HEK293 (cell line): Measurements from ENCODE around the gene CCL27.

Source experiments
- CTCF ChIA-PET: fragments of 350-600 bp; formaldehyde crosslinking; extraction: SDS; loops from one replicate; lab custom pipeline; 2021; ENCODE audit warnings: antibody characterized with exemption; lab: Yijun Ruan, JAX
- POLR2A ChIA-PET: fragments of 300-600 bp; formaldehyde crosslinking; extraction: SDS; loops from one replicate; lab custom pipeline; 2020; ENCODE audit warnings: antibody characterized with exemption, inconsistent platforms; lab: Yijun Ruan, JAX
- H3K27ac ChIP-seq: fragments of 200-500 bp; sonication (Bioruptor generic); 2 replicates; pipeline ENCODE4 v1.5.1; 2014; ENCODE audit warnings: low read depth, low read length, control low read depth, inconsistent platforms; ENCODE audit errors: extremely low read depth
- H3K36me3 ChIP-seq, 2 experiments: fragments of 200-500 bp in 1 of 2; sonication (Bioruptor generic) in 1 of 2; 1 replicate in 1 of 2; 2 replicates in 1 of 2; pipeline ENCODE4 v1.5.1; 2014 to 2017; ENCODE audit warnings: inconsistent platforms in 2 of 2, low read length in 2 of 2; ENCODE audit not compliant: control insufficient read depth in 2 of 2, insufficient read depth in 1 of 2
- H3K4me1 ChIP-seq: fragments of 200-500 bp; sonication (Bioruptor generic); 2 replicates; pipeline ENCODE4 v1.5.1; 2014; ENCODE audit warnings: mild to moderate bottlenecking, low read length, inconsistent platforms; ENCODE audit not compliant: control insufficient read depth, insufficient read depth
- H3K4me3 ChIP-seq: 2 replicates; pipeline ENCODE4 v1.5.1; 2011; ENCODE audit warnings: low read depth, mild to moderate bottlenecking, control low read depth, low read length, moderate library complexity
- H3K9me3 ChIP-seq: fragments of 200-500 bp; sonication (Bioruptor generic); 2 replicates; pipeline ENCODE4 v1.5.1; 2014; ENCODE audit warnings: low read depth, low read length, inconsistent platforms; ENCODE audit not compliant: control insufficient read depth, insufficient read depth
- EGR2 ChIP-seq: fragments of 450-650 bp; formaldehyde crosslinking; IDR thresholded peaks from 2 replicates; pipeline ENCODE4 v1.5.1; 2016; ENCODE audit warnings: low read depth, missing biosample characterization, missing genetic modification characterization
- KLF7 ChIP-seq: fragments of 450-650 bp; formaldehyde crosslinking; IDR thresholded peaks from 2 replicates; pipeline ENCODE4 v1.5.1; 2016; ENCODE audit warnings: missing biosample characterization, missing genetic modification characterization, borderline replicate concordance
- SP2 ChIP-seq: fragments of 450-650 bp; formaldehyde crosslinking; IDR thresholded peaks from 2 replicates; pipeline ENCODE4 v1.5.1; 2016; ENCODE audit warnings: missing biosample characterization, missing genetic modification characterization
- WT1 ChIP-seq: fragments of 450-650 bp; formaldehyde crosslinking; IDR thresholded peaks from 2 replicates; pipeline ENCODE4 v1.5.1; 2016; ENCODE audit warnings: missing biosample characterization, missing genetic modification characterization
- ZBTB48 ChIP-seq: fragments of 450-650 bp; formaldehyde crosslinking; IDR thresholded peaks from 2 replicates; pipeline ENCODE4 v1.5.1; 2016; ENCODE audit warnings: missing biosample characterization, missing genetic modification characterization
- ZFP69B ChIP-seq: fragments of 450-650 bp; formaldehyde crosslinking; IDR thresholded peaks from 2 replicates; pipeline ENCODE4 v1.5.1; 2016; ENCODE audit warnings: missing biosample characterization, missing genetic modification characterization
- ZNF2 ChIP-seq: fragments of 450-650 bp; formaldehyde crosslinking; IDR thresholded peaks from 2 replicates; pipeline ENCODE4 v1.5.1; 2016; ENCODE audit warnings: missing biosample characterization, missing genetic modification characterization
- ZNF24 ChIP-seq: fragments of 450-650 bp; formaldehyde crosslinking; IDR thresholded peaks from 2 replicates; pipeline ENCODE4 v1.5.1; 2016; ENCODE audit warnings: missing biosample characterization, missing genetic modification characterization
- ZNF416 ChIP-seq: fragments of 450-650 bp; formaldehyde crosslinking; IDR thresholded peaks from 2 replicates; pipeline ENCODE4 v1.5.1; 2016; ENCODE audit warnings: missing biosample characterization, missing genetic modification characterization
- ZNF585B ChIP-seq: fragments of 450-650 bp; formaldehyde crosslinking; IDR thresholded peaks from 2 replicates; pipeline ENCODE4 v1.5.1; 2016; ENCODE audit warnings: missing biosample characterization, missing genetic modification characterization
- ZNF600 ChIP-seq: fragments of 450-650 bp; formaldehyde crosslinking; IDR thresholded peaks from 2 replicates; pipeline ENCODE4 v1.5.1; 2016; ENCODE audit warnings: missing biosample characterization, missing genetic modification characterization
- ZSCAN30 ChIP-seq: fragments of 450-650 bp; IDR thresholded peaks from 2 replicates; pipeline ENCODE4 v1.5.1; 2018; ENCODE audit warnings: missing biosample characterization, mild to moderate bottlenecking, missing genetic modification characterization, moderate library complexity
- TF ChIP-seq, protein P1 (sequence below): fragments of 450-650 bp; formaldehyde crosslinking; IDR thresholded peaks from 2 replicates; pipeline ENCODE4 v1.5.1; 2016; ENCODE audit warnings: missing biosample characterization, missing genetic modification characterization
- TF ChIP-seq, protein P2 (sequence below): fragments of 450-650 bp; formaldehyde crosslinking; IDR thresholded peaks from 2 replicates; pipeline ENCODE4 v1.5.1; 2016; ENCODE audit warnings: missing biosample characterization, missing genetic modification characterization
- TF ChIP-seq, protein P3 (sequence below): fragments of 450-650 bp; formaldehyde crosslinking; IDR thresholded peaks from 2 replicates; pipeline ENCODE4 v1.5.1; 2016; ENCODE audit warnings: missing biosample characterization, missing genetic modification characterization
- TF ChIP-seq, protein P4 (sequence below): fragments of 450-650 bp; formaldehyde crosslinking; IDR thresholded peaks from 2 replicates; pipeline ENCODE4 v1.5.1; 2016; ENCODE audit warnings: missing biosample characterization, missing genetic modification characterization
- TF ChIP-seq, protein P5 (sequence below): fragments of 450-650 bp; formaldehyde crosslinking; IDR thresholded peaks from 2 replicates; pipeline ENCODE4 v1.5.1; 2016; ENCODE audit warnings: missing biosample characterization, missing genetic modification characterization
- TF ChIP-seq, protein P6 (sequence below): fragments of 450-650 bp; formaldehyde crosslinking; IDR thresholded peaks from 2 replicates; pipeline ENCODE4 v1.5.1; 2016; ENCODE audit warnings: missing biosample characterization, missing genetic modification characterization

CCL27 gene

DNA sequence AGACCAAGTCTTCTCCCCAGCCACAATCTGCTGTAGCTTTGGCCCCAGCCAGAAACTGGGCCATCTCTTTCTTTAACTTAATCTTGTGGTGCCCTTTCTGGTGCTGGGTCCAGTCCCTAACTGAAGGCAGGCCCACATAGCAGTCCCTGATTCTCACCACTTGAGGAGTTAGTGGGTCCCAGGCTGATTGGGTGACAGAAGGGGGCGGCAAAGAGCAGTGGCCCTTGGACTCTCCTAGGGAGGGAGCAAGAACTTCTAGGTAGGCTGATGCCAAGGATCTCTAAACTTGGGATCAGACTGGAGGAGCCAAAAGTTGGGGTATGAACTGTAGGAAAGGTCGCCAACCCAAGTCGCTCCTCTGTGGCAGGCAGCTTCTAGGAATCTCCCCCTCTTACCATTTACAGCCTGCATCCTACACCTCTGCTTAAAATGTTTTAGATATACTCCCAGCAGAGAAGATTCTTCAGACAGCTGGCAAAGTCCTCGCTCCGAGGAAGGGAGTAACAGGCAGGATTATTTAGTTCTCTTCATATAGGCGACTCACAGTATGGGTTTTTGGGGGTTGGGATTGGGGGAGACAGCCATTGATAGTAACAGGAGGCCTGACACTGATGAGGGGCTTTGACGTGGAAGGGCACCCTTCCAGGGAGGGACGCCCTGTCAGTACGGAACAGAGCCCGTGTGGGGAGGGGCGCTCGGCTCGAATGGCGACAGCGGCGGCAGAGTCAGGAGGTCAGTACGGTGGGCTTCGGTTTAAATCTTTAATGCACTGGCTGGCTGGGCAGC, 2.0 kb upstream of the CCL27 start:
- ChIA-PET POLR2A (interaction anchor here (0.7 to 1.6 kb wide), 9 partner anchors 8 to 787 kb away, joined by 3 to 14 read pairs (median 4); partner anchors contain the start of genes GALT, IL11RA and SIGMAR1), CTCF (interaction anchor here (0.5 to 2.4 kb wide), 12 partner anchors 12 to 908 kb away, joined by 3 to 17 read pairs (median 4); partner anchors contain the start of gene GALT)
- Histone ChIP-seq H3K9me3 (no peaks in the 10 kb centered on the region), H3K27ac (no peak overlapping the region; the same call in 1 of the 2 replicates), H3K4me3 (no peak overlapping the region), H3K4me1 (peaks cover 5% of the 10 kb centered on the region; the same call in 1 of the 2 replicates), H3K36me3 (peaks cover 0 to 34% of the 10 kb centered on the region in 2 experiments; a peak in 1 of 3 replicates)
- TF ChIP-seq, protein P1, sequence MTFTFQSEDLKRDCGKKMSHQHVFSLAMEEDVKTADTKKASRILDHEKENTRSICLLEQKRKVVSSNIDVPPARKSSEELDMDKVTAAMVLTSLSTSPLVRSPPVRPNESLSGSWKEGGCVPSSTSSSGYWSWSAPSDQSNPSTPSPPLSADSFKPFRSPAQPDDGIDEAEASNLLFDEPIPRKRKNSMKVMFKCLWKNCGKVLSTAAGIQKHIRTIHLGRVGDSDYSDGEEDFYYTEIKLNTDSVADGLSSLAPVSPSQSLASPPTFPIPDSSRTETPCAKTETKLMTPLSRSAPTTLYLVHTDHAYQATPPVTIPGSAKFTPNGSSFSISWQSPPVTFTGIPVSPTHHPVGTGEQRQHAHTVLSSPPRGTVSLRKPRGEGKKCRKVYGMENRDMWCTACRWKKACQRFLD (tag by site-specific recombination) = no peak
- TF ChIP-seq, protein P2, sequence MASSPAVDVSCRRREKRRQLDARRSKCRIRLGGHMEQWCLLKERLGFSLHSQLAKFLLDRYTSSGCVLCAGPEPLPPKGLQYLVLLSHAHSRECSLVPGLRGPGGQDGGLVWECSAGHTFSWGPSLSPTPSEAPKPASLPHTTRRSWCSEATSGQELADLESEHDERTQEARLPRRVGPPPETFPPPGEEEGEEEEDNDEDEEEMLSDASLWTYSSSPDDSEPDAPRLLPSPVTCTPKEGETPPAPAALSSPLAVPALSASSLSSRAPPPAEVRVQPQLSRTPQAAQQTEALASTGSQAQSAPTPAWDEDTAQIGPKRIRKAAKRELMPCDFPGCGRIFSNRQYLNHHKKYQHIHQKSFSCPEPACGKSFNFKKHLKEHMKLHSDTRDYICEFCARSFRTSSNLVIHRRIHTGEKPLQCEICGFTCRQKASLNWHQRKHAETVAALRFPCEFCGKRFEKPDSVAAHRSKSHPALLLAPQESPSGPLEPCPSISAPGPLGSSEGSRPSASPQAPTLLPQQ (tag by site-specific recombination) = peak; percentile 78
- TF ChIP-seq EGR2 (tag by site-specific recombination) (no peak), WT1 (tag by site-specific recombination) (no peak), ZBTB48 (tag by site-specific recombination) (peak; percentile 36; the same call in 1 of the 2 replicates), ZNF600 (tag by site-specific recombination) (peak; percentile 72), KLF7 (tag by site-specific recombination) (no peak), SP2 (tag by site-specific recombination) (peak; percentile 52), ZNF2 (tag by site-specific recombination) (no peak), ZNF24 (no peak), ZNF585B (tag by site-specific recombination) (no peak), ZFP69B (tag by site-specific recombination) (peak; percentile 75), ZSCAN30 (tag by site-specific recombination) (0 out of 2 replicates have a peak, but pooled peaks have one; percentile 17), ZNF416 (tag by site-specific recombination) (no peak)
- TF ChIP-seq, protein P3, sequence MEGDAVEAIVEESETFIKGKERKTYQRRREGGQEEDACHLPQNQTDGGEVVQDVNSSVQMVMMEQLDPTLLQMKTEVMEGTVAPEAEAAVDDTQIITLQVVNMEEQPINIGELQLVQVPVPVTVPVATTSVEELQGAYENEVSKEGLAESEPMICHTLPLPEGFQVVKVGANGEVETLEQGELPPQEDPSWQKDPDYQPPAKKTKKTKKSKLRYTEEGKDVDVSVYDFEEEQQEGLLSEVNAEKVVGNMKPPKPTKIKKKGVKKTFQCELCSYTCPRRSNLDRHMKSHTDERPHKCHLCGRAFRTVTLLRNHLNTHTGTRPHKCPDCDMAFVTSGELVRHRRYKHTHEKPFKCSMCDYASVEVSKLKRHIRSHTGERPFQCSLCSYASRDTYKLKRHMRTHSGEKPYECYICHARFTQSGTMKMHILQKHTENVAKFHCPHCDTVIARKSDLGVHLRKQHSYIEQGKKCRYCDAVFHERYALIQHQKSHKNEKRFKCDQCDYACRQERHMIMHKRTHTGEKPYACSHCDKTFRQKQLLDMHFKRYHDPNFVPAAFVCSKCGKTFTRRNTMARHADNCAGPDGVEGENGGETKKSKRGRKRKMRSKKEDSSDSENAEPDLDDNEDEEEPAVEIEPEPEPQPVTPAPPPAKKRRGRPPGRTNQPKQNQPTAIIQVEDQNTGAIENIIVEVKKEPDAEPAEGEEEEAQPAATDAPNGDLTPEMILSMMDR (tag by site-specific recombination) = peak; percentile 79
- TF ChIP-seq, protein P4, sequence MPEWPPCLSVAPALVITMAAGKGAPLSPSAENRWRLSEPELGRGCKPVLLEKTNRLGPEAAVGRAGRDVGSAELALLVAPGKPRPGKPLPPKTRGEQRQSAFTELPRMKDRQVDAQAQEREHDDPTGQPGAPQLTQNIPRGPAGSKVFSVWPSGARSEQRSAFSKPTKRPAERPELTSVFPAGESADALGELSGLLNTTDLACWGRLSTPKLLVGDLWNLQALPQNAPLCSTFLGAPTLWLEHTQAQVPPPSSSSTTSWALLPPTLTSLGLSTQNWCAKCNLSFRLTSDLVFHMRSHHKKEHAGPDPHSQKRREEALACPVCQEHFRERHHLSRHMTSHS = no peak
- TF ChIP-seq, protein P5, sequence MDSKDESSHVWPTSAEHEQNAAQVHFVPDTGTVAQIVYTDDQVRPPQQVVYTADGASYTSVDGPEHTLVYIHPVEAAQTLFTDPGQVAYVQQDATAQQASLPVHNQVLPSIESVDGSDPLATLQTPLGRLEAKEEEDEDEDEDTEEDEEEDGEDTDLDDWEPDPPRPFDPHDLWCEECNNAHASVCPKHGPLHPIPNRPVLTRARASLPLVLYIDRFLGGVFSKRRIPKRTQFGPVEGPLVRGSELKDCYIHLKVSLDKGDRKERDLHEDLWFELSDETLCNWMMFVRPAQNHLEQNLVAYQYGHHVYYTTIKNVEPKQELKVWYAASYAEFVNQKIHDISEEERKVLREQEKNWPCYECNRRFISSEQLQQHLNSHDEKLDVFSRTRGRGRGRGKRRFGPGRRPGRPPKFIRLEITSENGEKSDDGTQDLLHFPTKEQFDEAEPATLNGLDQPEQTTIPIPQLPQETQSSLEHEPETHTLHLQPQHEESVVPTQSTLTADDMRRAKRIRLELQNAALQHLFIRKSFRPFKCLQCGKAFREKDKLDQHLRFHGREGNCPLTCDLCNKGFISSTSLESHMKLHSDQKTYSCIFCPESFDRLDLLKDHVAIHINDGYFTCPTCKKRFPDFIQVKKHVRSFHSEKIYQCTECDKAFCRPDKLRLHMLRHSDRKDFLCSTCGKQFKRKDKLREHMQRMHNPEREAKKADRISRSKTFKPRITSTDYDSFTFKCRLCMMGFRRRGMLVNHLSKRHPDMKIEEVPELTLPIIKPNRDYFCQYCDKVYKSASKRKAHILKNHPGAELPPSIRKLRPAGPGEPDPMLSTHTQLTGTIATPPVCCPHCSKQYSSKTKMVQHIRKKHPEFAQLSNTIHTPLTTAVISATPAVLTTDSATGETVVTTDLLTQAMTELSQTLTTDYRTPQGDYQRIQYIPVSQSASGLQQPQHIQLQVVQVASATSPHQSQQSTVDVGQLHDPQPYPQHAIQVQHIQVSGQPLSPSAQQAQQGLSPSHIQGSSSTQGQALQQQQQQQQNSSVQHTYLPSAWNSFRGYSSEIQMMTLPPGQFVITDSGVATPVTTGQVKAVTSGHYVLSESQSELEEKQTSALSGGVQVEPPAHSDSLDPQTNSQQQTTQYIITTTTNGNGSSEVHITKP (tag by site-specific recombination) = peak; percentile 32; the same call in 1 of the 2 replicates
- TF ChIP-seq, protein P6, sequence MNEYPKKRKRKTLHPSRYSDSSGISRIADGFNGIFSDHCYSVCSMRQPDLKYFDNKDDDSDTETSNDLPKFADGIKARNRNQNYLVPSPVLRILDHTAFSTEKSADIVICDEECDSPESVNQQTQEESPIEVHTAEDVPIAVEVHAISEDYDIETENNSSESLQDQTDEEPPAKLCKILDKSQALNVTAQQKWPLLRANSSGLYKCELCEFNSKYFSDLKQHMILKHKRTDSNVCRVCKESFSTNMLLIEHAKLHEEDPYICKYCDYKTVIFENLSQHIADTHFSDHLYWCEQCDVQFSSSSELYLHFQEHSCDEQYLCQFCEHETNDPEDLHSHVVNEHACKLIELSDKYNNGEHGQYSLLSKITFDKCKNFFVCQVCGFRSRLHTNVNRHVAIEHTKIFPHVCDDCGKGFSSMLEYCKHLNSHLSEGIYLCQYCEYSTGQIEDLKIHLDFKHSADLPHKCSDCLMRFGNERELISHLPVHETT (tag by site-specific recombination) = no peak
